ENCODE data around the gene FAM234B.
A peak's percentile ranks its signal among the peaks of the same experiment; 100 is the strongest.

Gene FAM234B

GRCh38 chr12:13121568-13121967 lies 77.4 kb downstream of the FAM234B start:
- Histone ChIP-seq H3K4me2 (no peak overlapping the region), H3K27me3 (no peaks in the 10 kb centered on the region), H4K20me1 (no peaks in the 10 kb centered on the region), H3K36me3 (no peaks in the 10 kb centered on the region), H3K4me3 (no peak overlapping the region), H3K9ac (no peak overlapping the region), H3K4me1 (peaks cover 8% of the 10 kb centered on the region), H3K9me3 (no peaks in the 10 kb centered on the region), H3K27ac (no peak overlapping the region)
- TF ChIP-seq Cebpa-rat (IDR thresholded peaks at IDR 0.05): no peak

DNA sequence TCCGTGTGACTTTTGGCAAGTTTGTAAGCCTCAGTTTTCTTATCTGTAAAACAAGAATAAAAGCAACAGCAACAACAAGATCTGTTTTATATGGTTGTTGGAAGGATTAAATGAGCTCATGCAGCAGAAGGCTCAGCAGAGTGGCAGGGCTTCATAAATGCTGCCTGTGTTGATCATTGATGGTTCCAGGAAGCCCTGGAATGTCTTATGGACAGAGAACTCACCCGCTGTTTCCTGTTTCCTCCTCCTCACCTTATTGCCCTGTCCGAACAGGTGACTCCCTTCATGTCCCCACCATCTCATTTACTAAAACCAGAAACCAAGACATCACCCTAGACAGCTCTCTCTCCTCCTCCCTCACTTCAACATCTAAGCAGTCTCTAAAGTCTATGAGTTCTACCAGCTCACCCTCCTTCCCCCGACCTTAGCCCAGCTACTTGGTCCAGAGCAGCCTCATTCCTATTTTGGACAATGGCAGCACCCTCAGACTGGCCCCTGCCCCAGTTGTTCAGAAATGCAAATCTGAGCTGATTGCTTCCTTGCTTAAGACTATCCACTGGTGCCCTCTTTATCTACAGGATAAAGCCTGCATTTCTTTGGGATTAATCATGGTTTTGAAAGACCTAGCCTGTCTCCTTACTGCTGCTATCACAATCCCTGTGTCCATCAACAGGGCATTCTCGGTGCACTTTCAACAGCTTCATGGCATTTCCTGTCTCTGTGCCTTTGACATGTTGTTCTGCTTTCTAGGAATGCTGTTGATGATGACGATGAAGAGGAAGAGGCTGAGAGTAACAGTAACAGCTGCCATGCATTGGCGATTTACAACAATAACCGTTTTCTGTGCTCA lies 80.7 kb downstream of the FAM234B start:
- Histone ChIP-seq H4K20me1 (no peaks in the 10 kb centered on the region), H3K4me1 (peaks cover 8% of the 10 kb centered on the region), H3K9ac (no peak overlapping the region), H3K4me3 (no peak overlapping the region), H3K27me3 (no peaks in the 10 kb centered on the region), H3K36me3 (no peaks in the 10 kb centered on the region), H3K9me3 (no peaks in the 10 kb centered on the region), H3K27ac (no peak overlapping the region), H3K4me2 (peak overlapping the region; percentile 18)
- no peak for TF ChIP-seq Cebpa-rat (IDR thresholded peaks at IDR 0.05)

DNA sequence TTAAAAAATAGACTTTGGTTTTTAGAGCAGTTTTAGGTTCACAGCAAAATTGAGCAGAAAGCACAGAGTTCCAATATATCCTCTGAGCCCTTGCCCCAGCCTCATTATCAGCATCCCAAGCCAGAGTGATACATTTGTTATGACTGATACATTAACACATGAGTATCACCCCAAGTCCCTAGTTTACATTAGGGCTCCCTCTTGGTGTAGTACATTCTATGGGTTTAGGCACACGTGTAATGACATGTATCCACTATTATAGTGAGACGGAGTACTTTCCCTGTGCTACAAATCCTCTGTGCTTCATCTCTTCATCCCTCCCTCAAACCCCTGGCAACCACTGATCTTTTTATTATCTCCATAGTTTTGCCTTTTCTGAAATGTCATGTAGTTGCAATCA lies 81.8 kb downstream of the FAM234B start:
- H3K27ac ChIP-seq: no peak overlapping the region
- H3K4me2 ChIP-seq: no peak overlapping the region
- H3K9me3 ChIP-seq: no peaks in the 10 kb centered on the region
- H3K4me3 ChIP-seq: no peak overlapping the region
- H4K20me1 ChIP-seq: no peaks in the 10 kb centered on the region
- H3K4me1 ChIP-seq: peaks cover 8% of the 10 kb centered on the region
- no peak for TF ChIP-seq Cebpa-rat (IDR thresholded peaks at IDR 0.05)
- H3K36me3 ChIP-seq: no peaks in the 10 kb centered on the region
- no peak overlapping the region for H3K9ac ChIP-seq
- no peaks in the 10 kb centered on the region for H3K27me3 ChIP-seq

GRCh38 chr12:13126494-13126893 lies 82.3 kb downstream of the FAM234B start:
- H3K4me2 ChIP-seq: no peak overlapping the region
- no peak overlapping the region for H3K4me3 ChIP-seq
- no peak overlapping the region for H3K27ac ChIP-seq
- no peaks in the 10 kb centered on the region for H3K9me3 ChIP-seq
- no peak overlapping the region for H3K9ac ChIP-seq
- H3K27me3 ChIP-seq: no peaks in the 10 kb centered on the region
- H3K36me3 ChIP-seq: no peaks in the 10 kb centered on the region
- no peak for TF ChIP-seq Cebpa-rat (IDR thresholded peaks at IDR 0.05)
- no peaks in the 10 kb centered on the region for H4K20me1 ChIP-seq
- peaks cover 8% of the 10 kb centered on the region for H3K4me1 ChIP-seq

DNA sequence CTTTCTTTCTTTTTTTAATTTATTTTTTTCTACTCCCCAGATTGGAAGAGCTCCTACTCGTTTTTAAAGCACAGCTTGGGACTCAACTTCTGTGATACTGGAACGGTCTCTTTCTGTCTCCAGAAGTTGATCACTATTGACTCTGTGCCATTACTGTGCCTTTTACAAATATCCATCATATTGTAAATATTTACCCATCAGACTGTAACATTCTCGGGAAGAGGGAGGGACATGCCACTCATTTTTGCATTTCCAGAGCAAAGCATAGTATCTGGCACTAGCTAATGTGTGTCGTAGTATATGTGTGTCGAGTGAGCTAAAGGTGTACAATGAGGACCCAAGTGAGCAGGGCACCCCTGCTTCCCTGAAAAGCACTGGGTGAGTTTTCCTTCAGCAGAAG lies 83.3 kb downstream of the FAM234B start:
- no peaks in the 10 kb centered on the region for H3K36me3 ChIP-seq
- H4K20me1 ChIP-seq: no peaks in the 10 kb centered on the region
- TF ChIP-seq Cebpa-rat (IDR thresholded peaks at IDR 0.05): no peak
- no peak overlapping the region for H3K4me2 ChIP-seq
- peaks cover 8% of the 10 kb centered on the region for H3K4me1 ChIP-seq
- no peak overlapping the region for H3K9ac ChIP-seq
- H3K27ac ChIP-seq: no peak overlapping the region
- no peak overlapping the region for H3K4me3 ChIP-seq
- no peaks in the 10 kb centered on the region for H3K9me3 ChIP-seq
- H3K27me3 ChIP-seq: no peaks in the 10 kb centered on the region

GRCh38 chr12:13128291-13128965 lies 84.2 kb downstream of the FAM234B start:
- H4K20me1 ChIP-seq: no peaks in the 10 kb centered on the region
- H3K27me3 ChIP-seq: no peaks in the 10 kb centered on the region
- no peak for TF ChIP-seq Cebpa-rat (IDR thresholded peaks at IDR 0.05)
- no peak overlapping the region for H3K4me2 ChIP-seq
- no peak overlapping the region for H3K9ac ChIP-seq
- H3K27ac ChIP-seq: no peak overlapping the region
- peaks cover 8% of the 10 kb centered on the region for H3K4me1 ChIP-seq
- H3K9me3 ChIP-seq: no peaks in the 10 kb centered on the region
- H3K4me3 ChIP-seq: no peak overlapping the region
- no peaks in the 10 kb centered on the region for H3K36me3 ChIP-seq

DNA sequence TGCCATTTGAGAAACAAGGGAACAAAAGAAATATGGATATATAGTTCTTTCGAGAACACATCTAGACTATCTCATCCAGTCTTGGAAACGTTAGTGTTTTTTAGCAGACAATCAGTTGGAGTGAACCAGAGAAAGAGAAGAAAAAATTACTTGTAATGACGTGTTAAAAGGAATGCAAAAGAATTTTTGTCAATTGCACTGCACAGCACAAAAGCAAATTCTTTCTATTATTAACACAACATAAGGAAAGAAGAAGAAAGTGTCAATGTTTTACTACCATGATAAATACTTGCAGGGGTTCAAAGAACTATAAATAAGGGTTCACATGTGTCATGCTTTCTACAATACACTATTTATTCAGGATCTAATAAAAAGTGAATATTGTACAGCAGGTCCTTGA lies 86.8 kb downstream of the FAM234B start:
- Histone ChIP-seq H3K4me2 (no peak overlapping the region), H4K20me1 (no peaks in the 10 kb centered on the region), H3K4me1 (no peaks in the 10 kb centered on the region), H3K9ac (no peak overlapping the region), H3K27me3 (no peaks in the 10 kb centered on the region), H3K36me3 (no peaks in the 10 kb centered on the region), H3K9me3 (no peaks in the 10 kb centered on the region), H3K27ac (no peak overlapping the region), H3K4me3 (no peak overlapping the region)
- TF ChIP-seq Cebpa-rat (IDR thresholded peaks at IDR 0.05): no peak
